ENCODE measurements around the gene TCF19. TPM values are rescaled to one million over a fixed set of nuclear protein-coding genes. Genes with fewer than 3 reads are reported as not detected.
A peak's percentile ranks its signal among the peaks of the same experiment; 100 is the strongest.

Gene TCF19
- total RNA-seq, 1 experiment from 2014 or later: 26.0 TPM

- peaks cover 40% of the 10 kb centered on the region for H3K4me1 ChIP-seq (replicated peaks; ENCODE audit: insufficient read depth)
- peaks cover 15% of the 10 kb centered on the region; the same call in 1 of the 2 replicates for H3K79me2 ChIP-seq (ENCODE audit: low read depth)
- H3K4me3 ChIP-seq: peak overlapping the region; percentile 52; the same call in 1 of the 2 replicates
- H3K27me3 ChIP-seq (ENCODE audit: insufficient read depth, low read depth): no peaks in the 10 kb centered on the region
- H3K4me2 ChIP-seq: peak overlapping the region; percentile 84
- H3K36me3 ChIP-seq (ENCODE audit: low read depth): no peaks in the 10 kb centered on the region
- TF ChIP-seq, protein P1, sequence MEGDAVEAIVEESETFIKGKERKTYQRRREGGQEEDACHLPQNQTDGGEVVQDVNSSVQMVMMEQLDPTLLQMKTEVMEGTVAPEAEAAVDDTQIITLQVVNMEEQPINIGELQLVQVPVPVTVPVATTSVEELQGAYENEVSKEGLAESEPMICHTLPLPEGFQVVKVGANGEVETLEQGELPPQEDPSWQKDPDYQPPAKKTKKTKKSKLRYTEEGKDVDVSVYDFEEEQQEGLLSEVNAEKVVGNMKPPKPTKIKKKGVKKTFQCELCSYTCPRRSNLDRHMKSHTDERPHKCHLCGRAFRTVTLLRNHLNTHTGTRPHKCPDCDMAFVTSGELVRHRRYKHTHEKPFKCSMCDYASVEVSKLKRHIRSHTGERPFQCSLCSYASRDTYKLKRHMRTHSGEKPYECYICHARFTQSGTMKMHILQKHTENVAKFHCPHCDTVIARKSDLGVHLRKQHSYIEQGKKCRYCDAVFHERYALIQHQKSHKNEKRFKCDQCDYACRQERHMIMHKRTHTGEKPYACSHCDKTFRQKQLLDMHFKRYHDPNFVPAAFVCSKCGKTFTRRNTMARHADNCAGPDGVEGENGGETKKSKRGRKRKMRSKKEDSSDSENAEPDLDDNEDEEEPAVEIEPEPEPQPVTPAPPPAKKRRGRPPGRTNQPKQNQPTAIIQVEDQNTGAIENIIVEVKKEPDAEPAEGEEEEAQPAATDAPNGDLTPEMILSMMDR (conservative IDR thresholded peaks at IDR 0.05): no peak
- no peak for TF ChIP-seq EZH2 (IDR thresholded peaks at IDR 0.05; ENCODE audit: low read depth)
- no TSS peak for BruUV-seq (replicated peaks)
- peaks cover 36% of the 10 kb centered on the region for H3F3A ChIP-seq (ENCODE audit: insufficient read depth, low read depth)
- H3K27ac ChIP-seq: peak overlapping the region; percentile 95
- intact Hi-C loops (cut with micrococcal nuclease; ENCODE audit: unreplicated experiment): loop anchor here (2.0 kb wide), 1 partner anchor 69 kb away; the partner anchor contains the start of gene HLA-C
- POLR2A ChIA-PET (ENCODE audit: unreplicated experiment): interaction anchor here (0.6 to 0.7 kb wide), 3 partner anchors 91 to 631 kb away, joined by 3 to 8 read pairs (median 5); partner anchors contain the start of gene MDC1
- no peaks in the 10 kb centered on the region for H3K9me3 ChIP-seq (ENCODE audit: insufficient read depth, low read depth)
- H4K20me1 ChIP-seq (ENCODE audit: insufficient read depth): no peaks in the 10 kb centered on the region
- peak; percentile 52 to 98 for DNase-seq
- CTCF ChIA-PET: interaction anchor here (0.6 to 1.1 kb wide), 4 partner anchors 43 to 349 kb away, joined by 3 to 8 read pairs (median 4); no protein-coding TSS in a partner anchor
- no peaks in the 10 kb centered on the region for H3K9me2 ChIP-seq (ENCODE audit: insufficient read depth)
- H2AFZ ChIP-seq: no peak overlapping the region; the same call in 1 of the 2 replicates
These were observed 45.1 kb downstream of the TCF19 start for GRCh38 chr6:31203345-31203979.

DNA sequence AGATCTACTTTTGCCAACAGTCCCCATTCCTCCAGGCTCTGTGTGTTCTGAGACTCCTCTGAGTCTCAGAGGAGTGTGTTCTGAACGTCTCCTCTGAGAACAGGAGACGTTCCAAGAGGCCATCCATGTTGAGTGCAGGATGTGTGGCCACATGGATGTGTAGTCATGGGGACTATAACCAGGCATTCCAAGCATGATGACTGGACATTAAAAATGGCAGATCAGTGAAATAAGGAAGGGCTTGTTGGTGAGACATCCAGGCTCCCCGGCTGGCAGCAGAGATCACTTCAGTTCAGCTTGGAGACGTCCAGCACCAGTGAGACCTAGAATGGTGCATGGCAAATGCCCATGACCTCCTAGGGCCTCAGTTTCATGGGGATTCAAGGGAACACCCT is 46.4 kb downstream of the TCF19 start:
- Histone ChIP-seq H3K4me3 (peak overlapping the region; percentile 52; the same call in 1 of the 2 replicates), H2AFZ (no peak overlapping the region), H3K4me2 (peak overlapping the region; percentile 84), H3K9me2 (ENCODE audit: insufficient read depth) (no peaks in the 10 kb centered on the region), H3K79me2 (ENCODE audit: low read depth) (peaks cover 8% of the 10 kb centered on the region; the same call in 1 of the 2 replicates), H3K4me1 (replicated peaks; ENCODE audit: insufficient read depth) (peaks cover 36% of the 10 kb centered on the region), H3K27ac (peak overlapping the region; percentile 95), H3K36me3 (ENCODE audit: low read depth) (no peaks in the 10 kb centered on the region), H3K9me3 (ENCODE audit: insufficient read depth, low read depth) (no peaks in the 10 kb centered on the region), H3F3A (ENCODE audit: insufficient read depth, low read depth) (peaks cover 36% of the 10 kb centered on the region), H4K20me1 (ENCODE audit: insufficient read depth) (no peaks in the 10 kb centered on the region), H3K27me3 (ENCODE audit: insufficient read depth, low read depth) (no peaks in the 10 kb centered on the region)
- ChIA-PET CTCF (interaction anchor here (0.7 kb wide), 1 partner anchor 151 kb away, joined by 8 read pairs; no protein-coding TSS in a partner anchor), POLR2A (ENCODE audit: unreplicated experiment) (no interaction called here)
- no peak for TF ChIP-seq EZH2 (IDR thresholded peaks at IDR 0.05; ENCODE audit: low read depth)
- TF ChIP-seq, protein P1 (conservative IDR thresholded peaks at IDR 0.05): no peak
- intact Hi-C loops (cut with micrococcal nuclease; ENCODE audit: unreplicated experiment): no loop called here
- BruUV-seq (replicated peaks): no TSS peak
- no peak for DNase-seq

GRCh38 chr6:31205638-31206037 is 47.2 kb downstream of the TCF19 start:
- Histone ChIP-seq H3K4me1 (replicated peaks; ENCODE audit: insufficient read depth) (peaks cover 36% of the 10 kb centered on the region), H3K36me3 (ENCODE audit: low read depth) (no peaks in the 10 kb centered on the region), H3K27ac (no peak overlapping the region), H4K20me1 (ENCODE audit: insufficient read depth) (no peaks in the 10 kb centered on the region), H3K4me3 (no peak overlapping the region), H3K9me3 (ENCODE audit: insufficient read depth, low read depth) (no peaks in the 10 kb centered on the region), H3K79me2 (ENCODE audit: low read depth) (no peaks in the 10 kb centered on the region), H3F3A (ENCODE audit: insufficient read depth, low read depth) (peaks cover 36% of the 10 kb centered on the region), H3K9me2 (ENCODE audit: insufficient read depth) (no peaks in the 10 kb centered on the region), H2AFZ (no peak overlapping the region), H3K27me3 (ENCODE audit: insufficient read depth, low read depth) (no peaks in the 10 kb centered on the region), H3K4me2 (no peak overlapping the region)
- CTCF ChIA-PET: interaction anchor here (0.6 kb wide), 1 partner anchor 161 kb away, joined by 3 read pairs; no protein-coding TSS in a partner anchor
- DNase-seq: no peak
- POLR2A ChIA-PET (ENCODE audit: unreplicated experiment): no interaction called here
- intact Hi-C loops (cut with micrococcal nuclease; ENCODE audit: unreplicated experiment): no loop called here
- TF ChIP-seq, protein P1 (conservative IDR thresholded peaks at IDR 0.05): no peak
- no peak for TF ChIP-seq EZH2 (IDR thresholded peaks at IDR 0.05; ENCODE audit: low read depth)
- no TSS peak for BruUV-seq (replicated peaks)

Measured in PC-9 (cell line).